Anterior cingulate cortex (tissue), 58 donors: ENCODE data around the gene FAM50B.
A peak's percentile ranks its signal among the peaks of the same experiment; 100 is the strongest.

Experiments used
- DNase-seq, 58 donors: peaks; one replicate each; lab custom pipeline; 2025; lab: John Stamatoyannopoulos, UW

The FAM50B gene

GRCh38 chr6:3869632-3870527 is 20.7 kb downstream of the FAM50B start:
- DNase-seq = no peak

GRCh38 chr6:3870528-3870925 is 21.4 kb downstream of the FAM50B start:
- no peak for DNase-seq

DNA sequence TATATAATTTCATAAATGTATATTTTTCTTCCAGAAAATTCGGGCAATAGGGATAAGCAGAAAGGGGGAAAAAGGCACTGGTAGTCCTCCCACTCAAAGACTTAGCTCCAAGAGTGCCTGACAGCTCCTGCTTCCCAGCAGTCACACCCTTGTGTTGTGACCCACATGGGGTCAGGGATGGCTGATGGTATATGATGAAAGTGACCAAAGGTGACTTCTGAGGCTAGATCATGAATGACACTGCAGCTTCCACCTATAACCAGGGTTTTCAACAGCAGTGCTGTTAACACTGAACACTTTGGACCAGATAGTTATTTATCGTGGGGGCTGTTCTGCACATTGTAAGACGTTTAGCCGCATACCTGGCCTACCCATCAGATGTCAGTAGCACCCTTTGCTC is 22.3 kb downstream of the FAM50B start:
- DNase-seq = no peak

DNA sequence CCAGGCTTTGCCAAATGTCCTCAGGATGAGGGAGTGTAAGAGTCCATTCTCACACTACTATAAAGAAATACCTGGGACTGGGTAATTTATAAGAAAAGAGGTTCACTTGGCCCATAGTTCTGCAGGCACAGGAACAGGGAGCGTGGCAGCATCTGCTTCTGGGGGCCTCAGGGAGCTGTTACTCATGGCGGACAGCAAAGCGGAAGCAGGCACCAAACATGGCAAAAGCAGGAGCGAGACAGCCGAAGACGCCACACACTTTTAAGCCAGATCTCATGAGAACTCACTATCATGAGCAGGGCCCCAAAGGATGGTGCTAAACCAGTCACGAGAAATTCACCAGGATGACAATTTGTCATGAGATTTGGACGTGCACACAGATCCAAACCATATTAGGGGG is 22.8 kb downstream of the FAM50B start:
- DNase-seq = no peak

DNA sequence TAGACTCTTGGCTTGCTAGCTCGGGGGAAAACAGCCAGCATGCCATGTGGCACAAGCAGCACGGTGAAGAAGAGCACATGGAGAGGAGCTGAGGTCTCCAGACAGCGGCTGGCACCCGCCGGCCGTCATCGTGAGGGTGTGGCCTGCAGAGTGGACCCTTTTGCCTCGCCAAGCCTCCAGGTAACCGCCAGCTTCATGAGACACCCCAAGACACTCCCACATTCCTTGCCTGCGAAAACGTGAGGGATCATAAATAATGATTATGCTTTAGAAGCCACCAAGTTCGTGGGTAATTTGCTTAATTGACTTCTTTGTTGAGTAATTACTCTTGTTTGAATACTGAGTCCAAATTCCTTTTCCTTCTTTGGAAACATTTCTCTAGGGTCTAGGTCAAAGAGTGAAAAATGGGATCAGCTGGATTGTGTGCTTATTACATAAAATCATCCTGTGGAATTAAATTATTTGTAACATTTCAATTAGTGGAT is 23.2 kb downstream of the FAM50B start:
- no peak for DNase-seq

DNA sequence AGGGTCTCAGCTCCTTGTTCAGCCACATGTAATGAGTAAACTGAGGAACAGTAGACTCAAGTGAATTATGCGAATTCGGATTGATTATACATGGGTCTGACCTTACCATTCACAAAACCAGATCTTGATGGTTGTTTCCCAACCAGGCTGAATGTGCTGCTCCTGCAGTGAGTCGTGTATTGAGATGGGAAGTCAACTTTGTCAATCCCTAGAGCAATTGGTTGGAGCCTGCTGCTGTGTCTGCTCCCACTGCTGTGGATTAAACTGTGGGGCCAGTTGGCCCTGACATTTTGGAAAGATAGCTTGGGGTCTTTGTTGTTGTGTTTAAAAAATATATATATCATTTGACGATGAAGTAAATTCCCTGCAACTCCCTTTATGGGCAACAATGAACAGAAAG is 23.9 kb downstream of the FAM50B start:
- DNase-seq = no peak

DNA sequence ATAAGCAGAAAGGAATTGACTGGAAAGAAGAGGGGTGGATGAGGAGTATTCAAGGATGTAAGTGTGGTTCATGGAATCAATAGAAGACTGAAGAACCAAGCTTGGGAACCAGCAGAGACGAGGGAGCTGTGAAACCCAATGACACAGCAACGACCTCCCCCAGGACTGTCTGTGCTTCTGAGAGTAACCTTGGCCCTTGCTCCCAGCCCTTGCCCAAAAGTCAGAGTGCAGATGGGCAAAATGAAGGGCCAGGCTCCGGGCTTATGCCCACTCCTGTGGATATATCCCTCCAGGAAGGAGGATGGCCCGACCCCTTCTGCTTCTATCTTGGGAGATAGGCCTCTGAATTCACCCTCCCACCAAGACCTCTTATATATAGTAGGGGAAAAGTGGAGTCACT is 24.9 kb downstream of the FAM50B start:
- DNase-seq = no peak

- DNase-seq = no peak
These were observed 26.3 kb downstream of the FAM50B start for GRCh38 chr6:3875486-3875885.

- DNase-seq = no peak
These were observed 26.9 kb downstream of the FAM50B start for GRCh38 chr6:3876101-3876500.

DNA sequence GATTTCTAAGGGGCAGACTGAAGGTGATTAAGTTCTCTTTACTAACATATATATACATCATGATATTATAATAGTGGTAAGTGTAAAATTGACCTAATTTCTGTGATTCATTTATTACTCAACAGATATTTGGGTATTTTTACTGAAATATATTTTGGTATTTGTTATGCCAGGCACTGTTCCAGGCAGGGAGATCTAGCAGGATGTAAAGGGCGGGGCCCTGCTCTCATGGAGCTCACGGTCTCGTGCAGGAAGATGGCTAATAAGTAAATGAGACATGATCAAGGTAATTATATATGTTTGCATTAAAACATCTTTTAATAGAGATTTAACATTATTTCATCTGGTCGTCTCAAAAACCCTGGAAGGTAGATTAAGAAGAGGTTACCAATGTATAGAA is 27.7 kb downstream of the FAM50B start:
- DNase-seq = no peak

DNA sequence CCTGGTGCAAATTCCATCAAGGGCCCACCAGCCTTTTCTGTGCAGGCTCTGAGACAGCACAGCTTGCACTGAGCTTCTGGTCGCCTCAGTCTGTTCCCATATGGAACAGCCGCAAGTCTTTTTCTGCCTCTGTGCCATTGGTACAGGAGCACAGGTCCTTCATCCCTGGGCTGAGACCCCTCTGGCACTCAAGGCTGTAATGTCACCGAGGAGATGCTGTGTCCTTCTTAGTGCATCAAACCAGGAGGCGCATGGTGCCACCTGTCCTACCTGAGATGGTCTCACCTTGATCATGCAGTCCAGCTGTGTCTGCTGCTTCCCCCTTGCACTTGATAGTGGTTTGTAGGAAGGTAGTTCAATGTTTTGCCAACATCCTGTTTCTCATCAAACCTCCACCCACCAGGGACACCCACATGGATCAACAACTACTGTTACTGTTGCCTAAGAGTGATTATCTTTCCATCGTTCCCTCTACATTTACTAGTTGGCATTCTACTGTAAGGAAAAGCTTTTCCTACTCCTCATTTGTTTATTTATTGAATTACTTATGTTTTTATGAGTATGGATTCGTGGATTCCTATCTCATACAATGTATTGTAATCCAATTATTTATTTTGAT is 29.0 kb downstream of the FAM50B start:
- no peak for DNase-seq

- no peak for DNase-seq
These were observed 30.2 kb downstream of the FAM50B start for GRCh38 chr6:3879194-3879952.

DNA sequence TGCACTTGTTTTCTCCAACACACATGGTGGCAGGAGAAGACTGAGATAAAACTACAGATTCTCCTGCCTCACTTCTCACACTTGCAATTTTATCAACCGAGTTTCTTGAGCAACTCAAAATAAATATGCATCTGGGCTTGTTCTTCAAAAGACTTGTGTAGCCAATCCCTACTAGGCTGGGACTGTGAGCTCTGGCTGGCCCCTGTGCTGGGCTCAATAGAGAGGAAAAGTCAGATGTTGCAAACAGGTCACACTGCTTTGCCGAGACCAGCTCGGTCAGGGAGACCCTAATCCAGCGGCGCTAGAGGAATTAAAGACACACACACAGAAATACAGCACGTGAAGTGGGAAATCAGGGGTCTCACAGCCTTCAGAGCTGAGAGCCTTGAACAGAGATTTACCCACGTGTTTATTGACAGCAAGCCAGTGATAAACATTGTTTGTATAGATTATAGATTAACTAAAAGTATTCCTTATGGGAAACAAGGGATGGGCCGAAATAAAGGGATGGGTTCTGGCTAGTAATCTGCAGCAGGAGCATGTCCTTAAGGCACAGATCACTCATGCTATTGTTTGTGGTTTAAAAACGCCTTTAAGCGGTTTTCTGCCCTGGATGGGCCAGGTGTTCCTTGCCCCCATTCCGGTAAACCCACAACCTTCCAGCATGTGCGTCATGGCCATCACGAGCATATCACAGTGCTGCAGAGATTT is 32.7 kb downstream of the FAM50B start:
- DNase-seq = no peak

- no peak for DNase-seq
These were observed 33.3 kb downstream of the FAM50B start for GRCh38 chr6:3882431-3882830.

GRCh38 chr6:3882866-3883265 is 33.7 kb downstream of the FAM50B start:
- peak in 5 of 58 donors; percentile 4 to 26 (median 22) for DNase-seq

GRCh38 chr6:3884007-3884745 is 35.0 kb downstream of the FAM50B start:
- DNase-seq = peak in 2 of 58 donors; percentile 10 to 45

DNA sequence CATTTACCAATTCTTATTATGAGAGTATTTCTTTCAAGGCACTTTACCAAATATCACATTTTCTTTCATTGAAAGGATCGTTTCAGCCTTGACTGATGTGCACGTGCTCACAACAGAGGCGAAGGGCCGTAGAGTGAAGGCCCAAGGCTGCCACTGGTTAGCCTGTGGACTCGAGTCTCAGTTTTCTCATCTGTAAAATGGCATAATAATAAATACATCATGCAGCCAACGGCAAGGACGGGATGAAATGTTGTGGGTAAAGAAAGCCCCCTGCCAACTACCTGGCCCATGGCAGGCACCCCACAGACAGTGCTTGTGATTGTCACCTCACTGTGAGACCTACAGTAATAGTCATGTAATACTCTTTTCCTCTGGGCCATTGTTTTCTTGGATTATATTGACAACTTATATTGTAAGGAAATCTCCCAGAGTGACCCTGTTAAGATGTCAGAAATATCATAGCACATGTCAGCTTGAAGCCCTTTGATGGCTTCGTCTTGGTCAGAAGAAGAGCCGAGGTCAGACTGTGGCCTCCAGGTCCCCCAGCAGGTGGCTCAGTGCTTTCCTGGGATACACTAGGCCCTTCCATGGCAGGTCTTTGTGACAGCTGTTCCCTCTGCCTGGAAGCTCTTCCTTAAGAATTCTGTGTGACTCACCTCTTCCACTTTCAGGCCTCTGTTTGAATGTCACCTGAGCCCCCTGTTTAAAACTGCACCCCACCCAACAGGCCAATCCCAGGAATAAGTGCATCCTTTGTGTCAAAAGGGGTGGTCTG is 36.3 kb downstream of the FAM50B start:
- DNase-seq = no peak

- DNase-seq = peak in 3 of 58 donors; percentile 20 to 22 (median 21)
These were observed 38.1 kb downstream of the FAM50B start for GRCh38 chr6:3887150-3887700.
